Peyer's patch (tissue), 4 donors: ENCODE data around the gene NAA11. TPM values are rescaled to one million over a fixed set of nuclear protein-coding genes. Genes with fewer than 3 reads are reported as not detected.
"Not testable (repeated sequence)": the region's sequence is repeated elsewhere in the genome, so short reads cannot be mapped to it uniquely, and the experiment has no call there.

Source experiments
- DNase-seq, 3 donors: peaks; one replicate each; pipeline ENCODE4 v3.0.0-alpha.2; 2017 to 2019
- H3K27ac ChIP-seq, 4 donors: fragments of 200-600 bp; sonication (generic); one replicate each; pipeline ENCODE4 v1.5.1; 2016 to 2019
- H3K27me3 ChIP-seq, 2 donors: fragments of 200-600 bp; sonication (generic); one replicate each; pipeline ENCODE4 v1.5.1; 2019
- H3K36me3 ChIP-seq, 3 donors: fragments of 200-600 bp; sonication (generic); one replicate each; pipeline ENCODE4 v1.5.1; 2016 to 2019
- H3K4me1 ChIP-seq, 4 donors: fragments of 200-600 bp; sonication (generic); one replicate each; pipeline ENCODE4 v1.5.1; 2016 to 2019
- H3K4me3 ChIP-seq, 4 donors: fragments of 200-600 bp; sonication (generic); 1 replicate in 3 of 4; 2 replicates in 1 of 4; pipeline ENCODE4 v1.5.1; 2016 to 2019; ENCODE audit warnings: mild to moderate bottlenecking in 1 of 4
- H3K9me3 ChIP-seq, 4 donors: fragments of 200-600 bp; sonication (generic); one replicate each; pipeline ENCODE4 v1.5.1; 2016 to 2019; ENCODE audit warnings: mild to moderate bottlenecking in 1 of 4
- CTCF ChIP-seq, 6 experiments: fragments of 450-650 bp in 4 of 6; fragments of 200-600 bp in 2 of 6; sonication (generic) in 1 of 6; IDR thresholded peaks; one replicate each; pipeline ENCODE4 v1.5.1; 2017 to 2019; ENCODE audit warnings: antibody characterized with exemption in 6 of 6, mild to moderate bottlenecking in 3 of 6, moderate library complexity in 1 of 6
- POLR2A ChIP-seq, 2 donors: fragments of 450-650 bp; IDR thresholded peaks; one replicate each; pipeline ENCODE4 v1.5.1; 2017; ENCODE audit warnings: antibody characterized with exemption in 2 of 2, mild to moderate bottlenecking in 2 of 2, moderate library complexity in 2 of 2
- total RNA-seq, 4 donors: library from RNA; depleted of rRNA; stranded (reverse); fragments of >200 nt; gene quantifications; one replicate each; pipeline ENCODE4 v1.1.0, GENCODE V29; 2016

Gene NAA11
- total RNA-seq, 4 donors from 2014 or later: not detected

GRCh38 chr4:79281566-79282359 lies 44.1 kb downstream of the NAA11 start:
- Histone ChIP-seq H3K9me3 (no peaks in the 10 kb centered on the region), H3K27me3 (no peaks in the 10 kb centered on the region), H3K4me3 (no peak overlapping the region), H3K36me3 (no peaks in the 10 kb centered on the region), H3K27ac (no peak overlapping the region), H3K4me1 (no peaks in the 10 kb centered on the region)
- TF ChIP-seq CTCF (IDR thresholded peaks at IDR 0.05): no peak
- no peak for TF ChIP-seq POLR2A (IDR thresholded peaks at IDR 0.05)
- no peak for DNase-seq

- H3K36me3 ChIP-seq, H3K27ac ChIP-seq, H3K9me3 ChIP-seq, DNase-seq, H3K4me3 ChIP-seq, H3K4me1 ChIP-seq, H3K27me3 ChIP-seq: not testable (repeated sequence)
Observed at GRCh38 chr4:79277467-79277866, 48.4 kb downstream of the NAA11 start.

GRCh38 chr4:79273915-79274314 lies 51.9 kb downstream of the NAA11 start:
- H3K36me3 ChIP-seq: no peaks in the 10 kb centered on the region
- no peak for DNase-seq
- H3K27ac ChIP-seq: no peak overlapping the region
- no peaks in the 10 kb centered on the region for H3K4me1 ChIP-seq
- TF ChIP-seq CTCF (IDR thresholded peaks at IDR 0.05) (no peak), POLR2A (IDR thresholded peaks at IDR 0.05) (no peak)
- no peak overlapping the region for H3K4me3 ChIP-seq
- no peaks in the 10 kb centered on the region for H3K9me3 ChIP-seq
- no peaks in the 10 kb centered on the region for H3K27me3 ChIP-seq

GRCh38 chr4:79272761-79273160 lies 53.1 kb downstream of the NAA11 start:
- Histone ChIP-seq H3K9me3 (no peaks in the 10 kb centered on the region), H3K4me3 (no peak overlapping the region), H3K27ac (no peak overlapping the region), H3K4me1 (no peaks in the 10 kb centered on the region), H3K27me3 (no peaks in the 10 kb centered on the region), H3K36me3 (no peaks in the 10 kb centered on the region)
- no peak for DNase-seq
- TF ChIP-seq CTCF (IDR thresholded peaks at IDR 0.05): no peak
- no peak for TF ChIP-seq POLR2A (IDR thresholded peaks at IDR 0.05)

- no peak for DNase-seq
- H3K9me3 ChIP-seq: no peaks in the 10 kb centered on the region
- no peaks in the 10 kb centered on the region for H3K27me3 ChIP-seq
- no peaks in the 10 kb centered on the region for H3K36me3 ChIP-seq
- H3K27ac ChIP-seq: no peak overlapping the region
- H3K4me3 ChIP-seq: no peak overlapping the region
- H3K4me1 ChIP-seq: no peaks in the 10 kb centered on the region
- TF ChIP-seq POLR2A (IDR thresholded peaks at IDR 0.05) (no peak), CTCF (IDR thresholded peaks at IDR 0.05) (no peak)
Observed at GRCh38 chr4:79272126-79272525, 53.7 kb downstream of the NAA11 start.

- Histone ChIP-seq H3K4me3 (no peak overlapping the region), H3K36me3 (no peaks in the 10 kb centered on the region), H3K27ac (no peak overlapping the region), H3K9me3 (no peaks in the 10 kb centered on the region), H3K4me1 (no peaks in the 10 kb centered on the region), H3K27me3 (no peaks in the 10 kb centered on the region)
- DNase-seq: no peak
- no peak for TF ChIP-seq CTCF (IDR thresholded peaks at IDR 0.05)
- TF ChIP-seq POLR2A (IDR thresholded peaks at IDR 0.05): no peak
Observed at GRCh38 chr4:79267671-79268070, 58.2 kb downstream of the NAA11 start.

Other genes with a start within 250 kb of the NAA11 start
- gene GK2, start 82.2 kb upstream of the NAA11 start, total RNA-seq: not detected